Lower leg skin (tissue), 4 donors: ENCODE results near the gene RASA3. TPM values are rescaled to one million over a fixed set of nuclear protein-coding genes. Genes with fewer than 3 reads are reported as not detected.

ENCODE experiments used
- DNase-seq, 2 donors: peaks; one replicate each; pipeline ENCODE4 v3.0.0-alpha.2; 2019; ENCODE audit warnings: low spot score in 2 of 2
- H3K4me3 ChIP-seq: fragments of 200-600 bp; sonication (generic); 2 replicates; pipeline ENCODE4 v1.5.1; 2017; ENCODE audit warnings: mild to moderate bottlenecking, low read depth; ENCODE audit not compliant: poor library complexity, severe bottlenecking
- POLR2A ChIP-seq, 2 donors: fragments of 450-650 bp; IDR thresholded peaks; one replicate each; pipeline ENCODE4 v1.6.1; 2016 to 2017; ENCODE audit warnings: antibody characterized with exemption in 2 of 2, mild to moderate bottlenecking in 1 of 2, moderate library complexity in 1 of 2
- WGBS, 2 donors: methylation state at CpG; one replicate each; pipeline ENCODE4 v1.1.5; 2018; 5-methylcytosine and 5-hydroxymethylcytosine counted together
- intact Hi-C: fragments of 100-400 bp; cut with DNase I; formaldehyde crosslinking; loops from one replicate; pipeline ENCODE4 v1.15.0; 2023; ENCODE audit warnings: low total_unique reads
- total RNA-seq, 4 donors: library from RNA; depleted of rRNA; stranded (reverse); fragments of >200 nt; gene quantifications; one replicate each; pipeline ENCODE4 v1.1.0, GENCODE V29; 2016
- TF ChIP-seq, protein P1 (sequence below), 3 donors: fragments of 450-650 bp; IDR thresholded peaks; one replicate each; pipeline ENCODE4 v1.5.1; 2016; ENCODE audit warnings: antibody characterized with exemption in 3 of 3, mild to moderate bottlenecking in 3 of 3, moderate library complexity in 2 of 3

Gene RASA3
- total RNA-seq, 4 donors from 2014 or later, result 12.9 to 30.5 (median 24.2) TPM

- DNase-seq, result no peak
- intact Hi-C loops, result no loop called here
- TF ChIP-seq, protein P1, sequence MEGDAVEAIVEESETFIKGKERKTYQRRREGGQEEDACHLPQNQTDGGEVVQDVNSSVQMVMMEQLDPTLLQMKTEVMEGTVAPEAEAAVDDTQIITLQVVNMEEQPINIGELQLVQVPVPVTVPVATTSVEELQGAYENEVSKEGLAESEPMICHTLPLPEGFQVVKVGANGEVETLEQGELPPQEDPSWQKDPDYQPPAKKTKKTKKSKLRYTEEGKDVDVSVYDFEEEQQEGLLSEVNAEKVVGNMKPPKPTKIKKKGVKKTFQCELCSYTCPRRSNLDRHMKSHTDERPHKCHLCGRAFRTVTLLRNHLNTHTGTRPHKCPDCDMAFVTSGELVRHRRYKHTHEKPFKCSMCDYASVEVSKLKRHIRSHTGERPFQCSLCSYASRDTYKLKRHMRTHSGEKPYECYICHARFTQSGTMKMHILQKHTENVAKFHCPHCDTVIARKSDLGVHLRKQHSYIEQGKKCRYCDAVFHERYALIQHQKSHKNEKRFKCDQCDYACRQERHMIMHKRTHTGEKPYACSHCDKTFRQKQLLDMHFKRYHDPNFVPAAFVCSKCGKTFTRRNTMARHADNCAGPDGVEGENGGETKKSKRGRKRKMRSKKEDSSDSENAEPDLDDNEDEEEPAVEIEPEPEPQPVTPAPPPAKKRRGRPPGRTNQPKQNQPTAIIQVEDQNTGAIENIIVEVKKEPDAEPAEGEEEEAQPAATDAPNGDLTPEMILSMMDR (IDR thresholded peaks at IDR 0.05), result no peak
- no peak for TF ChIP-seq POLR2A (IDR thresholded peaks at IDR 0.05)
- H3K4me3 ChIP-seq, result no peak overlapping the region
- WGBS, 2 donors, result 56 to 65% methylated on average over 7 of the region's 7 CpGs
Observed at GRCh38 chr13:113938246-113938645, 194.2 kb downstream of the RASA3 start.

- intact Hi-C loops, result no loop called here
- TF ChIP-seq, protein P1 (IDR thresholded peaks at IDR 0.05), result no peak
- no peak for TF ChIP-seq POLR2A (IDR thresholded peaks at IDR 0.05)
- 83 to 85% methylated on average over 20 of the region's 20 CpGs for WGBS, 2 donors
- H3K4me3 ChIP-seq, result no peak overlapping the region
- no peak for DNase-seq
Observed at GRCh38 chr13:113937527-113938180, 194.8 kb downstream of the RASA3 start.

GRCh38 chr13:113937073-113937472 lies 195.3 kb downstream of the RASA3 start:
- WGBS, 2 donors, result 85% methylated on average over 12 of the region's 12 CpGs
- no peak overlapping the region for H3K4me3 ChIP-seq
- intact Hi-C loops, result no loop called here
- no peak for TF ChIP-seq POLR2A (IDR thresholded peaks at IDR 0.05)
- TF ChIP-seq, protein P1 (IDR thresholded peaks at IDR 0.05), result no peak
- no peak for DNase-seq

DNA sequence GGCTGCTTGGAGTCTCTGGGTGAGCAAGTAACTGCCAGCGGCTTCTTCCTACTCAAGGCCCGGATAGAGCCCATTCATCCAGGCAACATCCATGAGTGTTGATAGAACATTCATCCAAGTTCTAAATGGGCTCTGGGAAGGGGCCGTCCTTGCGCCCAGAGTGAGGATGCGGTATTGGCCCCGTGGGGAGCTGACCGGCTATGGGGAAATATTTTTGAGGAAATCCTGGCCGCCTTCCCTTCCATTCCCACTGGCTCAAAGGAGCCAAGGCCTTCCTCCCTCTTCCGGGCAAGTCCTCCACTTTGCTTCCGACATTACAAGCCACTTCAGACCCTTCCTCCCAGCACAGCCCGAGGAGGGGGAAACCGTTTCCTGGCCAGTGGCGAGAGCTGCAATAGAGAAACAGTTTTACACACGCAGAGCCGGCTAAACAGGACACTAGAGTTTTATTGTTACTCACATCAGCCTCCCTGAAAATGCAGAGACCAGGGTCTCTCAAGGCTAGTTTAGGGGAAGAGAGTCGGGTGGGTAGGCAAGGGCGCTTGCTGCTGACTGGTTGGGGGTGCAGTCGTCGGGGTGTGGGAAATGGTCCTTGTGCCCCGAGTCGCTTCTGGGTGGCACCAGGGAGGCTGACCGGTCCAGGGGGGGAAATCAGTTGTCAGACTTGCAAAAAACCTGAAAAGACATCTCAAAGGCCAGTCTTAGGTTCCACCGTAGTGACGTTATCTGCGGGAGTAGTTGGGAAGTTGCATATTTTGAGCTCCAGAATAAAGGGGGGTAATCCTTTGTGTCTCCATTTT lies 196.1 kb downstream of the RASA3 start:
- 88 to 90% methylated on average over 25 of the region's 25 CpGs for WGBS, 2 donors

GRCh38 chr13:113935001-113935844 lies 197.2 kb downstream of the RASA3 start:
- DNase-seq, result peak in 1 of 2 donors; percentile 80
- no peak overlapping the region for H3K4me3 ChIP-seq
- no peak for TF ChIP-seq POLR2A (IDR thresholded peaks at IDR 0.05)
- TF ChIP-seq, protein P1 (IDR thresholded peaks at IDR 0.05), result no peak
- 61 to 71% methylated on average over 21 of the region's 21 CpGs for WGBS, 2 donors
- intact Hi-C loops, result no loop called here

More for the DNA sequence above, 196.1 kb downstream of the RASA3 start:
- DNase-seq, result peak in 1 of 2 donors; percentile 74
- H3K4me3 ChIP-seq, result no peak overlapping the region
- TF ChIP-seq, protein P1 (IDR thresholded peaks at IDR 0.05), result no peak
- TF ChIP-seq POLR2A (IDR thresholded peaks at IDR 0.05), result no peak
- intact Hi-C loops, result no loop called here
